HepG2 (cell line): ENCODE results near the gene SYCE3. TPM values are rescaled to one million over a fixed set of nuclear protein-coding genes. Genes with fewer than 3 reads are reported as not detected.
A peak's percentile ranks its signal among the peaks of the same experiment; 100 is the strongest.

Experiments used
- CBX1 ChIP-seq: IDR thresholded peaks from one replicate; pipeline ENCODE4 v1.6.1; 2016; ENCODE audit warnings: antibody characterized with exemption, low read depth
- JUND ChIP-seq: sonication (generic); formaldehyde crosslinking; IDR thresholded peaks from 2 replicates; pipeline ENCODE4 v1.8.0; 2022; ENCODE audit warnings: mild to moderate bottlenecking, missing genetic modification reagents
- PRPF4 ChIP-seq: fragments of 200-400 bp; formaldehyde crosslinking; IDR thresholded peaks from 2 replicates; pipeline ENCODE4 v1.6.1; 2016; ENCODE audit warnings: low read length, low read depth; ENCODE audit not compliant: poor library complexity, severe bottlenecking
- SP1 ChIP-seq, 2 experiments: fragments of 450-650 bp in 1 of 2; sonication (generic) in 1 of 2; formaldehyde crosslinking in 1 of 2; IDR thresholded peaks; 2 replicates each; pipeline versions ENCODE4 v1.4.0 to v1.6.1; 2016 to 2020; ENCODE audit warnings: missing genetic modification reagents in 1 of 2
- ZKSCAN8 ChIP-seq: IDR thresholded peaks from 2 replicates; pipeline ENCODE4 v1.6.1; 2016; ENCODE audit warnings: borderline replicate concordance, missing genetic modification reagents, missing compliant biosample characterization
- ZNF333 ChIP-seq: sonication (generic); formaldehyde crosslinking; IDR thresholded peaks from 2 replicates; pipeline ENCODE4 v1.4.0; 2020; ENCODE audit warnings: mild to moderate bottlenecking, missing genetic modification reagents, borderline replicate concordance
- ZNF572 ChIP-seq: sonication (generic); formaldehyde crosslinking; IDR thresholded peaks from 2 replicates; pipeline ENCODE4 v1.5.1; 2020; ENCODE audit warnings: mild to moderate bottlenecking, missing genetic modification reagents
- ZNF607 ChIP-seq: sonication (generic); formaldehyde crosslinking; IDR thresholded peaks from 2 replicates; pipeline ENCODE4 v1.5.1; 2020; ENCODE audit warnings: missing genetic modification reagents, mild to moderate bottlenecking, borderline replicate concordance
- ZNF7 ChIP-seq: IDR thresholded peaks from 2 replicates; pipeline ENCODE4 v1.6.1; 2016; ENCODE audit warnings: missing biosample characterization, missing genetic modification reagents
- ZNF720 ChIP-seq: sonication (generic); formaldehyde crosslinking; IDR thresholded peaks from 2 replicates; pipeline ENCODE4 v1.4.0; 2020; ENCODE audit warnings: missing genetic modification reagents
- ZNF75D ChIP-seq: sonication (generic); formaldehyde crosslinking; IDR thresholded peaks from 2 replicates; pipeline ENCODE4 v1.8.1; 2023; ENCODE audit warnings: missing genetic modification reagents, mild to moderate bottlenecking, borderline replicate concordance
- ZNF83 ChIP-seq: sonication (generic); formaldehyde crosslinking; IDR thresholded peaks from 2 replicates; pipeline ENCODE4 v1.4.0; 2020; ENCODE audit warnings: missing genetic modification reagents, mild to moderate bottlenecking, borderline replicate concordance
- polyA plus RNA-seq, 8 experiments: library from polyadenylated mRNA; depleted of rRNA in 3 of 8; stranded (reverse) in 7 of 8; unstranded in 1 of 8; fragments of >200 nt; fragmentation: Illumina TruSeq in 4 of 8; extraction: Trizol in 4 of 8; gene quantifications; 2 replicates each; pipeline versions ENCODE4 v1.2.1 to v1.2.3, GENCODE V29; 2011 to 2016; ENCODE audit warnings: low read depth in 4 of 8, missing spikeins in 1 of 8, mixed read lengths in 1 of 8; ENCODE audit not compliant: insufficient read depth in 1 of 8
- total RNA-seq, 5 experiments: library from RNA; depleted of rRNA; stranded (reverse); fragments of >200 nt; fragmentation: Illumina TruSeq; extraction: Trizol; gene quantifications; 2 replicates each; pipeline ENCODE4 v1.2.3, GENCODE V29; 2016; ENCODE audit warnings: low read depth in 1 of 5
- TF ChIP-seq, protein P1 (sequence below): sonication (generic); formaldehyde crosslinking; IDR thresholded peaks from 2 replicates; pipeline ENCODE4 v1.8.0; 2022; ENCODE audit warnings: missing genetic modification reagents, mild to moderate bottlenecking, inconsistent platforms, borderline replicate concordance
- TF ChIP-seq, protein P2 (sequence below): sonication (generic); formaldehyde crosslinking; IDR thresholded peaks from 2 replicates; pipeline ENCODE4 v1.5.0; 2020; ENCODE audit warnings: mild to moderate bottlenecking, missing genetic modification reagents
- TF ChIP-seq, protein P3 (sequence below): sonication (generic); formaldehyde crosslinking; IDR thresholded peaks from 2 replicates; pipeline ENCODE4 v1.8.0; 2022; ENCODE audit warnings: mild to moderate bottlenecking, missing genetic modification reagents; ENCODE audit not compliant: insufficient replicate concordance
- TF ChIP-seq, protein P4 (sequence below): sonication (generic); formaldehyde crosslinking; IDR thresholded peaks from 2 replicates; pipeline ENCODE4 v1.5.0; 2020; ENCODE audit warnings: mild to moderate bottlenecking, missing genetic modification reagents, borderline replicate concordance
- TF ChIP-seq, protein P5 (sequence below): sonication (generic); formaldehyde crosslinking; IDR thresholded peaks from 2 replicates; pipeline ENCODE4 v1.5.0; 2020; ENCODE audit warnings: mild to moderate bottlenecking, missing genetic modification reagents, moderate library complexity

The SYCE3 gene
- total and polyA plus RNA-seq, 2 of the 13 experiments (the other 11 are each of a cell fraction or from before 2014, with no cell fraction given), result not detected

DNA sequence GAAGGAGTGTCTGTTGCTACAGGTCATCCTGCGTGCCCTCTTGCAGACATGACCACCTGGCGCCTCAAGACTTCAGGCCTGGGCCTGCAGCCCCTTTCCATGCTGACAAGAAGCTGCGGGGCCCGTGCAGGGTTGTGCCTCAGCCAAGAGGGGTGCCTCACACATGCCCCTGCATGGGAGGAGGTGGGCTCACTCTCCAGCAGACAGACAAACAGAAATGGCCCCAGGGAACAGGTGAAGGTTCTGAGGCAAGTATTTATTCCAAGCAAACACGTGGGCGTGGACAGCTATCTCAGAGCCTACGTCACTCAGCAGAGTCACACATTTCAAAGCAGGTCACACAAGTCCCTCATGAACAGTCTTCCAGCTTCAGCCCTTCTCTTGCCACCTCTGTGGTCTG, 5.9 kb upstream of the SYCE3 start (continued):
- TF ChIP-seq, protein P1, sequence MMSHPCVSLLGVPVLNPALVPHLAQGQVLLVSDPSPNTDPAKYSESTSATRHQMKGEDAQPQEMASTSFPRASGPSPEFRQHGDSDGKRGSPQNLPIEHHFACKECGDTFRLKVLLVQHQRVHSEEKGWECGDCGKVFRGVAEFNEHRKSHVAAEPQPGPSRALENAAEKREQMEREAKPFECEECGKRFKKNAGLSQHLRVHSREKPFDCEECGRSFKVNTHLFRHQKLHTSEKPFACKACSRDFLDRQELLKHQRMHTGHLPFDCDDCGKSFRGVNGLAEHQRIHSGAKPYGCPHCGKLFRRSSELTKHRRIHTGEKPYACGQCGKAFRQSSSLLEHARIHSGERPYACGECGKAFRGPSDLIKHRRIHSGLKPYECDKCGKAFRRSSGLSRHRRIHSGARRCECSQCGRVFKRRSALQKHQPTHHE, result no peak
- no peak for TF ChIP-seq ZNF7 (CRISPR knock-in tag)
- TF ChIP-seq JUND, result no peak
- TF ChIP-seq ZNF572 (CRISPR knock-in tag), result no peak
- TF ChIP-seq SP1 (IDR thresholded peaks at IDR 0.05), result no peak
- TF ChIP-seq SP1 (CRISPR knock-in tag; IDR thresholded peaks at IDR 0.05), result no peak
- no peak for TF ChIP-seq ZNF607 (CRISPR knock-in tag)
- TF ChIP-seq ZNF720 (CRISPR knock-in tag), result no peak
- TF ChIP-seq ZNF83 (CRISPR knock-in tag), result no peak
- no peak for TF ChIP-seq ZNF75D (CRISPR knock-in tag)
- TF ChIP-seq PRPF4, result no peak
- TF ChIP-seq, protein P2, sequence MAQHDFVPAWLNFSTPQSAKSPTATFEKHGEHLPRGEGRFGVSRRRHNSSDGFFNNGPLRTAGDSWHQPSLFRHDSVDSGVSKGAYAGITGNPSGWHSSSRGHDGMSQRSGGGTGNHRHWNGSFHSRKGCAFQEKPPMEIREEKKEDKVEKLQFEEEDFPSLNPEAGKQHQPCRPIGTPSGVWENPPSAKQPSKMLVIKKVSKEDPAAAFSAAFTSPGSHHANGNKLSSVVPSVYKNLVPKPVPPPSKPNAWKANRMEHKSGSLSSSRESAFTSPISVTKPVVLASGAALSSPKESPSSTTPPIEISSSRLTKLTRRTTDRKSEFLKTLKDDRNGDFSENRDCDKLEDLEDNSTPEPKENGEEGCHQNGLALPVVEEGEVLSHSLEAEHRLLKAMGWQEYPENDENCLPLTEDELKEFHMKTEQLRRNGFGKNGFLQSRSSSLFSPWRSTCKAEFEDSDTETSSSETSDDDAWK (CRISPR knock-in tag), result no peak
- no peak for TF ChIP-seq CBX1
- no peak for TF ChIP-seq ZNF333
- TF ChIP-seq ZKSCAN8 (CRISPR knock-in tag), result no peak
- TF ChIP-seq, protein P3, sequence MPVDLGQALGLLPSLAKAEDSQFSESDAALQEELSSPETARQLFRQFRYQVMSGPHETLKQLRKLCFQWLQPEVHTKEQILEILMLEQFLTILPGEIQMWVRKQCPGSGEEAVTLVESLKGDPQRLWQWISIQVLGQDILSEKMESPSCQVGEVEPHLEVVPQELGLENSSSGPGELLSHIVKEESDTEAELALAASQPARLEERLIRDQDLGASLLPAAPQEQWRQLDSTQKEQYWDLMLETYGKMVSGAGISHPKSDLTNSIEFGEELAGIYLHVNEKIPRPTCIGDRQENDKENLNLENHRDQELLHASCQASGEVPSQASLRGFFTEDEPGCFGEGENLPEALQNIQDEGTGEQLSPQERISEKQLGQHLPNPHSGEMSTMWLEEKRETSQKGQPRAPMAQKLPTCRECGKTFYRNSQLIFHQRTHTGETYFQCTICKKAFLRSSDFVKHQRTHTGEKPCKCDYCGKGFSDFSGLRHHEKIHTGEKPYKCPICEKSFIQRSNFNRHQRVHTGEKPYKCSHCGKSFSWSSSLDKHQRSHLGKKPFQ (CRISPR knock-in tag), result no peak
- TF ChIP-seq, protein P4, sequence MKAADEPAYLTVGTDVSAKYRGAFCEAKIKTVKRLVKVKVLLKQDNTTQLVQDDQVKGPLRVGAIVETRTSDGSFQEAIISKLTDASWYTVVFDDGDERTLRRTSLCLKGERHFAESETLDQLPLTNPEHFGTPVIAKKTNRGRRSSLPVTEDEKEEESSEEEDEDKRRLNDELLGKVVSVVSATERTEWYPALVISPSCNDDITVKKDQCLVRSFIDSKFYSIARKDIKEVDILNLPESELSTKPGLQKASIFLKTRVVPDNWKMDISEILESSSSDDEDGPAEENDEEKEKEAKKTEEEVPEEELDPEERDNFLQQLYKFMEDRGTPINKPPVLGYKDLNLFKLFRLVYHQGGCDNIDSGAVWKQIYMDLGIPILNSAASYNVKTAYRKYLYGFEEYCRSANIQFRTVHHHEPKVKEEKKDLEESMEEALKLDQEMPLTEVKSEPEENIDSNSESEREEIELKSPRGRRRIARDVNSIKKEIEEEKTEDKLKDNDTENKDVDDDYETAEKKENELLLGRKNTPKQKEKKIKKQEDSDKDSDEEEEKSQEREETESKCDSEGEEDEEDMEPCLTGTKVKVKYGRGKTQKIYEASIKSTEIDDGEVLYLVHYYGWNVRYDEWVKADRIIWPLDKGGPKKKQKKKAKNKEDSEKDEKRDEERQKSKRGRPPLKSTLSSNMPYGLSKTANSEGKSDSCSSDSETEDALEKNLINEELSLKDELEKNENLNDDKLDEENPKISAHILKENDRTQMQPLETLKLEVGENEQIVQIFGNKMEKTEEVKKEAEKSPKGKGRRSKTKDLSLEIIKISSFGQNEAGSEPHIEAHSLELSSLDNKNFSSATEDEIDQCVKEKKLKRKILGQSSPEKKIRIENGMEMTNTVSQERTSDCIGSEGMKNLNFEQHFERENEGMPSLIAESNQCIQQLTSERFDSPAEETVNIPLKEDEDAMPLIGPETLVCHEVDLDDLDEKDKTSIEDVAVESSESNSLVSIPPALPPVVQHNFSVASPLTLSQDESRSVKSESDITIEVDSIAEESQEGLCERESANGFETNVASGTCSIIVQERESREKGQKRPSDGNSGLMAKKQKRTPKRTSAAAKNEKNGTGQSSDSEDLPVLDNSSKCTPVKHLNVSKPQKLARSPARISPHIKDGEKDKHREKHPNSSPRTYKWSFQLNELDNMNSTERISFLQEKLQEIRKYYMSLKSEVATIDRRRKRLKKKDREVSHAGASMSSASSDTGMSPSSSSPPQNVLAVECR, result peak; percentile 55; the same call in 1 of the 2 replicates
- TF ChIP-seq, protein P5, sequence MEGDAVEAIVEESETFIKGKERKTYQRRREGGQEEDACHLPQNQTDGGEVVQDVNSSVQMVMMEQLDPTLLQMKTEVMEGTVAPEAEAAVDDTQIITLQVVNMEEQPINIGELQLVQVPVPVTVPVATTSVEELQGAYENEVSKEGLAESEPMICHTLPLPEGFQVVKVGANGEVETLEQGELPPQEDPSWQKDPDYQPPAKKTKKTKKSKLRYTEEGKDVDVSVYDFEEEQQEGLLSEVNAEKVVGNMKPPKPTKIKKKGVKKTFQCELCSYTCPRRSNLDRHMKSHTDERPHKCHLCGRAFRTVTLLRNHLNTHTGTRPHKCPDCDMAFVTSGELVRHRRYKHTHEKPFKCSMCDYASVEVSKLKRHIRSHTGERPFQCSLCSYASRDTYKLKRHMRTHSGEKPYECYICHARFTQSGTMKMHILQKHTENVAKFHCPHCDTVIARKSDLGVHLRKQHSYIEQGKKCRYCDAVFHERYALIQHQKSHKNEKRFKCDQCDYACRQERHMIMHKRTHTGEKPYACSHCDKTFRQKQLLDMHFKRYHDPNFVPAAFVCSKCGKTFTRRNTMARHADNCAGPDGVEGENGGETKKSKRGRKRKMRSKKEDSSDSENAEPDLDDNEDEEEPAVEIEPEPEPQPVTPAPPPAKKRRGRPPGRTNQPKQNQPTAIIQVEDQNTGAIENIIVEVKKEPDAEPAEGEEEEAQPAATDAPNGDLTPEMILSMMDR, result no peak
